ENCODE data around the gene CHRNA4.

Gene CHRNA4

GRCh38 chr20:63333241-63333836 lies 27.8 kb downstream of the CHRNA4 start:
- DNase-seq (ENCODE audit: low spot score) = no peak

GRCh38 chr20:63332488-63333240 lies 28.5 kb downstream of the CHRNA4 start:
- DNase-seq (ENCODE audit: low spot score) = no peak

GRCh38 chr20:63331741-63332400 lies 29.3 kb downstream of the CHRNA4 start:
- DNase-seq (ENCODE audit: low spot score) = no peak

GRCh38 chr20:63330940-63331339 lies 30.2 kb downstream of the CHRNA4 start:
- DNase-seq (ENCODE audit: low spot score) = no peak

- no peak for DNase-seq (ENCODE audit: low spot score)
Observed at GRCh38 chr20:63330084-63330760, 30.9 kb downstream of the CHRNA4 start.

GRCh38 chr20:63329331-63330083 lies 31.6 kb downstream of the CHRNA4 start:
- DNase-seq (ENCODE audit: low spot score) = no peak

- DNase-seq (ENCODE audit: low spot score) = no peak
Observed at GRCh38 chr20:63328718-63329275, 32.4 kb downstream of the CHRNA4 start.

- no peak for DNase-seq (ENCODE audit: low spot score)
Observed at GRCh38 chr20:63328026-63328700, 33.0 kb downstream of the CHRNA4 start.

DNA sequence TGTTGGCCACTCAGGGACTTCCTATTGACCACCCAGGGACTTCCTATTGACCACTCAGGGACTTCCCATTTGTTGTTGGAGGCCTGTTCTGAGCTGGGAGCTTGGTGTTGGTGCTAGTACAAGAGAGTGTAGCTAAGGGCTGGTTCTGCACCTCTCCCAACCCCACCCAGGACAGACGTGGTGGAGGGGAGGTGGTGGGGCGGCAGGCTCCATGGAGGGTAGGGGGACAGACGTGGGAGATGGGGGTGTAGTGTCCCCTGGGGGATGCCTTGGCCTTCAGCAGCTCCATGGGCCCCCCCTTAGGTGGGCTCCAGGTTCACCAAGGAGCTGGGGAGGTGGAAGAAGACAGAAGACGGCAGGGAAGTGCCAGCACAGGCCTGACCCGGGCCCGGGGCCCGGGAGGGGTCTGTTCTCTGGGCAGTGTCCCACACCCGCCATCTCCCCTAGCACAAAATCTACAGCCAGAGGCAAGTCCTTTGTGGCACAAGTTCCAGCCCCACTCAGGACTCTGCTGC lies 33.9 kb downstream of the CHRNA4 start:
- DNase-seq (ENCODE audit: low spot score) = no peak

- no peak for DNase-seq (ENCODE audit: low spot score)
Observed at GRCh38 chr20:63326314-63327230, 34.6 kb downstream of the CHRNA4 start.

DNA sequence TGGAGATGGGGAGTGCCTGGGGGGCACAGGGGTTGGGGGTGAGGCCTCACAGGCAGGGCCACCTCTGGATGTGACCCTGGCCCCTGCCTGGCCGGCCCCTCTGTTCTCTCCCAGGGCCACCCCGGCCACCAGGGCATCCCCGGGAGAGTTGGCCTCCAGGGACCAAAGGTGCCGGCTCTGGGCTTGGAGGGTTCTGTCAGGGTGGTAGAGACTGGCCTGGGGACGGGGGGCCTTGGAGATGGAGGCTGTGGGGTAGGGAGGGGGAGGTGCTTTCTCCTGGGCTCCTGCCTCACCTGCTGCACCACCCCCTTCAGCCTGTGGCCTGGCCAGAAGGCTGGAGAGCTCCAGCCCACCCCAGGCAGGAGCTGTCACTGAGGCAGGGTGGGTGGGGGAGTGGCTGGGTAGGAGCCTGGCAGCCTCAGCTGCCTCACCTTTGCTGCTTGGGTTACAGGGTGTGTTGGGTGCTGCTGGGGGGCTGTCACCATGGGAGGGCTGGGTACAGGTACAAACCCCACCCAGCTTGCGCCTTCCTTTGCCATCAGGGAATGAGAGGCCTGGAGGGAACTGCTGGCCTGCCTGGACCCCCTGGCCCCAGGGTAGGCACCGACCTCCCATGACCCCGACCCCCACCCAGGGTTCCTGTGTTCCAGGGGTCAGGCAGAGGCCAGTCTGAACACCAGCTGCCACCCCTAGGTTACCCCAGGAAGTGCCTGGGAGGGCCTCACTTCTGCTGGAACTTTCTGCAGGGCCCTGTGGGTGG lies 35.4 kb downstream of the CHRNA4 start:
- no peak for DNase-seq (ENCODE audit: low spot score)

DNA sequence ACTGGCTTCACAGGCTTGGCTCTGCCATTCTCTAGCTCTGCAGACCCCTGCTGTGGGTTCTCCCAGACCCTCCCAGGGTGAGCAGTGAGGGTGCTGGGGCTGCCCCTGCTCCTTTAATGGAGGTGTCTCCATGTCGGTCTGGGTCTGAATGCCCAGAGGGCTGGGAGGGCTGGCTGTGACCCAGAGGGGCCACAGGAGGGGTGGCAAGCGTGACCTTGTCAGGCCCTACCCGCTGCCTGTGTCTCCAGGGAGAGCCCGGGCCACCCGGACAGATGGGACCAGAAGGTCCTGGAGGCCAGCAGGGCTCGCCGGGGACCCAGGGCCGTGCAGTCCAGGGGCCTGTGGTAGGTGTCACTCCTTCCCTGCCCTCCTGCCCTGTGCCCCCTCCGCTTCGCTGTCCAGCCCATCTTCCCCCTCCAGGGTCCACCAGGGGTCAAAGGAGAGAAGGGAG lies 36.1 kb downstream of the CHRNA4 start:
- no peak for DNase-seq (ENCODE audit: low spot score)

DNA sequence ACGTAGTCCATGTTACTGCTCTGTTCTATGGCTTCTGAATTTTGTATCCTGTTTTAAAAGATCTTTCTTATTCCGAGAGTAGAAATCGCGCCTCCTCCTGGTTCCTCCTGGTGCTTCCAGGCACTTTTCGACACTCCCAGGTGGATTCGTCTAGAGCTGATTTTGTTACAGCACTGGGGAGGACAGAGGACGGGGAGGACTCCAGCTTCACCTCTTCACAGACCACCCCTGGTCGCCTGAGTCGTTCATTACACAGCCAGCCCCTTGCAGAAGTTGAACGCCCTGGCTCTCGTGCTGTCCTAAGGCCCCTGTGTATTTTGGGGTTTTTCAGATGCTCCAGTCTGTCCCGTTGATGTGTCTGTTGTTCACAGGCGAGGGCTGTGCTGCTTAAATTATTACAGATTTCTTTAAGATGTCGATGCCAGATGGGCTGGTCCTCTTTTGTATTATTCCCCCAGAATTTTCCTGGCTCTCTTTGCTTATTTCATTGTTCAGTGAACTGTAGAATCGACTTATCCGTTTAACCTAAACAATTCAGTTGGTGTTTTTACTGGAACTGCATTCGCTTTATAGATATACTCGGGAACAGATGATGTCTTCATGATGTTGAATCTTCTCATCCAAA lies 37.7 kb downstream of the CHRNA4 start:
- no peak for DNase-seq (ENCODE audit: low spot score)

- DNase-seq (ENCODE audit: low spot score) = no peak
Observed at GRCh38 chr20:63322933-63323273, 38.2 kb downstream of the CHRNA4 start.

GRCh38 chr20:63322146-63322932 lies 38.8 kb downstream of the CHRNA4 start:
- DNase-seq (ENCODE audit: low spot score) = no peak

DNA sequence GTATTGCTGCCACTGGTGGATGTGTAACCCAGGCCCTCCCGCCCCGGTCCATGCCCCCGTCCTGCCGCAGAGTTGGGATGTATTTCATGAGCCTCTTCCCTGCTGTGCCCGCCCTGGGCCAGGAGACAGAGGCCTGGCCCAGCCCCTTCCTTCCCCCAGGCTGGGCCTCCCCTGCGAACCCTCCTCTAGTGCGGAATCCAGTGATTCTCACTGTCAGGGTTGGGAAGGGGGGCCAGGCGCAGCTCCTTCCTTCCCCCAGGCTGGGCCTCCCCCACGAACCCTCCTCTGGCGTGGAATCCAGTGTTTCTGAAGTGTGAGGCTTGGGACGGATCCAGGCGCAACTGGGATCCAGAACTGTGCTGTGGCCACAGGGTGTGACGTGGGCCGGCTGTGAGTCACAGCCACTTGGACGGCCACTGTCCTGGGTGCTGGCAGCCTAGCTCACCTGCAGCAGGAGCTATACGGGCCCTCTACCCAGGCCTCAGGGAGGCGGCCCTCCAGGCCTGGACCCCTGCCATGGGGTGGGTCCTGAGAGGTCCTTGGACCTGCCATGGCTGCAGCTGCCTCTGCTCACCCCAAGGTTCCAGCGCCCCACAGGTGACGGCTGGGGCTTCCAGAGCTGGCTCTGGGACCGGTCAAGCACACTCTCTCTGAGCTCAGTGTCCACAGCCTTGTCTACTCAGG lies 39.9 kb downstream of the CHRNA4 start:
- DNase-seq (ENCODE audit: low spot score) = no peak

DNA sequence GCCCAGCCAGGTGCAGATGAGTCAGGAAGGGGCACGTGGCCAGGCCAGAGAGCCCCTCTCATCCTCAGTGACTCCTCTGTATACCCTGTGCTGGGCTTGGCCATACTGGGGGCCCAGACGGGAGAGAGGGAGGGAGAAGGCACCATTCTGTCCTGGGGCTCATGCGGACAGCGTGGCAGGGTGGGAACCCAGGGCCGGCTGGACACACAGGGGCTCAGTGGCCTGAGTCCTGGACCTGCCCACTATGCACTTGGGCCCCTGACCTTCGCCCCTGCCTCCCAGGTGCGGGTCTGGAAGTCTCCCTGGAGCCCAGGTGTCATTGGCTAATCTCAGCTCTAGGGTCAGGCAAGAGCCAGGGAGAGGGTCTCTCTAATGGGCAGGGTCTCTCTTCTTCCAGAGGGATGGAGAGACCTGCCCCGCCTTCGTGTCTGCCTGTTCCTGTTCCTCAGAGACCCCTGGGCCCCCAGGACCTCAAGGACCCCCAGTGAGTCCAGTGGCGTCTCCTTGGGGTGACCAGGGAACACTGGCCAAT lies 40.5 kb downstream of the CHRNA4 start:
- no peak for DNase-seq (ENCODE audit: low spot score)
